ENCODE results near the gene HPCAL1. TPM values are rescaled to one million over a fixed set of nuclear protein-coding genes. Genes with fewer than 3 reads are reported as not detected.

Gene HPCAL1
- polyA plus RNA-seq, 1 donor from 2014 or later, result 63.4 TPM

DNA sequence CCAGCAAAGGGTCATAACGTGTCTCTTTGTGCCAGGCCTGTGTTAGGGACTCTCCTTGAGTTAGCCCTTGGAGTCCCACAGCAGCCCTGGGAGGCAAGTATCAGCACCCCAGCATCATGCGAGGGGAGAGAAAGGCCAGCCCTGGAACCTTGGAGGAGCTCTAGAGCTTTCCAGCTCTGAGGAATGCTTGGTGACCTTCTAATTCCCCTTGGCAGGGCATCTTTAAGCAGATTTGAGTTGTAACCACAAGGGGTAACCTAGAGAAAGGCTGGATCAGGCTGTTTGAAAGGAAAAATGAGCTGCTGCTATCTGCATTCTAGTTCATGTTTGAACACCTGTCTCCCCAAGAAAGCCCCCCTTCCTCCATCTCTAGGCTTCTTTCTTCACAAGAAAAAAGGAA, 169.3 kb downstream of the HPCAL1 start:
- Histone ChIP-seq H3K9me2 (ENCODE audit: insufficient read depth, low read length) (no peaks in the 10 kb centered on the region), H3K4me2 (ENCODE audit: low read length) (no peak overlapping the region), H3K4me3 (ENCODE audit: low read length) (no peak overlapping the region), H3K9me3 (ENCODE audit: low read length) (no peaks in the 10 kb centered on the region), H3F3A (ENCODE audit: insufficient read depth, low read length, poor library complexity, severe bottlenecking) (no peaks in the 10 kb centered on the region), H2AFZ (ENCODE audit: low read depth, low read length) (no peak overlapping the region), H3K79me2 (replicated peaks; ENCODE audit: insufficient read depth, low read length) (no peaks in the 10 kb centered on the region), H4K20me1 (ENCODE audit: insufficient read depth) (no peaks in the 10 kb centered on the region), H3K27ac (ENCODE audit: low read length) (no peak overlapping the region), H3K27me3 (ENCODE audit: insufficient read depth, low read depth, low read length) (no peaks in the 10 kb centered on the region), H3K36me3 (ENCODE audit: insufficient read depth, low read length) (no peaks in the 10 kb centered on the region), H3K9ac (ENCODE audit: low read length) (no peak overlapping the region)
- TF ChIP-seq EZH2 (IDR thresholded peaks at IDR 0.05; ENCODE audit: borderline replicate concordance, insufficient read depth, low read length, poor library complexity, severe bottlenecking) (no peak), TAF1 (IDR thresholded peaks at IDR 0.05; ENCODE audit: low read depth) (no peak), POLR2AphosphoS5 (IDR thresholded peaks at IDR 0.05) (no peak), MXI1 (conservative IDR thresholded peaks at IDR 0.05; ENCODE audit: poor library complexity, severe bottlenecking) (no peak), SMC3 (conservative IDR thresholded peaks at IDR 0.05; ENCODE audit: poor library complexity) (no peak), EP300 (conservative IDR thresholded peaks at IDR 0.05; ENCODE audit: poor library complexity, severe bottlenecking) (no peak), RAD21 (conservative IDR thresholded peaks at IDR 0.05) (no peak)
- TF ChIP-seq, protein P1, sequence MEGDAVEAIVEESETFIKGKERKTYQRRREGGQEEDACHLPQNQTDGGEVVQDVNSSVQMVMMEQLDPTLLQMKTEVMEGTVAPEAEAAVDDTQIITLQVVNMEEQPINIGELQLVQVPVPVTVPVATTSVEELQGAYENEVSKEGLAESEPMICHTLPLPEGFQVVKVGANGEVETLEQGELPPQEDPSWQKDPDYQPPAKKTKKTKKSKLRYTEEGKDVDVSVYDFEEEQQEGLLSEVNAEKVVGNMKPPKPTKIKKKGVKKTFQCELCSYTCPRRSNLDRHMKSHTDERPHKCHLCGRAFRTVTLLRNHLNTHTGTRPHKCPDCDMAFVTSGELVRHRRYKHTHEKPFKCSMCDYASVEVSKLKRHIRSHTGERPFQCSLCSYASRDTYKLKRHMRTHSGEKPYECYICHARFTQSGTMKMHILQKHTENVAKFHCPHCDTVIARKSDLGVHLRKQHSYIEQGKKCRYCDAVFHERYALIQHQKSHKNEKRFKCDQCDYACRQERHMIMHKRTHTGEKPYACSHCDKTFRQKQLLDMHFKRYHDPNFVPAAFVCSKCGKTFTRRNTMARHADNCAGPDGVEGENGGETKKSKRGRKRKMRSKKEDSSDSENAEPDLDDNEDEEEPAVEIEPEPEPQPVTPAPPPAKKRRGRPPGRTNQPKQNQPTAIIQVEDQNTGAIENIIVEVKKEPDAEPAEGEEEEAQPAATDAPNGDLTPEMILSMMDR (IDR thresholded peaks at IDR 0.05; ENCODE audit: poor library complexity, severe bottlenecking), result no peak
- TF ChIP-seq, protein P2, sequence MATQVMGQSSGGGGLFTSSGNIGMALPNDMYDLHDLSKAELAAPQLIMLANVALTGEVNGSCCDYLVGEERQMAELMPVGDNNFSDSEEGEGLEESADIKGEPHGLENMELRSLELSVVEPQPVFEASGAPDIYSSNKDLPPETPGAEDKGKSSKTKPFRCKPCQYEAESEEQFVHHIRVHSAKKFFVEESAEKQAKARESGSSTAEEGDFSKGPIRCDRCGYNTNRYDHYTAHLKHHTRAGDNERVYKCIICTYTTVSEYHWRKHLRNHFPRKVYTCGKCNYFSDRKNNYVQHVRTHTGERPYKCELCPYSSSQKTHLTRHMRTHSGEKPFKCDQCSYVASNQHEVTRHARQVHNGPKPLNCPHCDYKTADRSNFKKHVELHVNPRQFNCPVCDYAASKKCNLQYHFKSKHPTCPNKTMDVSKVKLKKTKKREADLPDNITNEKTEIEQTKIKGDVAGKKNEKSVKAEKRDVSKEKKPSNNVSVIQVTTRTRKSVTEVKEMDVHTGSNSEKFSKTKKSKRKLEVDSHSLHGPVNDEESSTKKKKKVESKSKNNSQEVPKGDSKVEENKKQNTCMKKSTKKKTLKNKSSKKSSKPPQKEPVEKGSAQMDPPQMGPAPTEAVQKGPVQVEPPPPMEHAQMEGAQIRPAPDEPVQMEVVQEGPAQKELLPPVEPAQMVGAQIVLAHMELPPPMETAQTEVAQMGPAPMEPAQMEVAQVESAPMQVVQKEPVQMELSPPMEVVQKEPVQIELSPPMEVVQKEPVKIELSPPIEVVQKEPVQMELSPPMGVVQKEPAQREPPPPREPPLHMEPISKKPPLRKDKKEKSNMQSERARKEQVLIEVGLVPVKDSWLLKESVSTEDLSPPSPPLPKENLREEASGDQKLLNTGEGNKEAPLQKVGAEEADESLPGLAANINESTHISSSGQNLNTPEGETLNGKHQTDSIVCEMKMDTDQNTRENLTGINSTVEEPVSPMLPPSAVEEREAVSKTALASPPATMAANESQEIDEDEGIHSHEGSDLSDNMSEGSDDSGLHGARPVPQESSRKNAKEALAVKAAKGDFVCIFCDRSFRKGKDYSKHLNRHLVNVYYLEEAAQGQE (IDR thresholded peaks at IDR 0.05; ENCODE audit: borderline replicate concordance), result no peak

DNA sequence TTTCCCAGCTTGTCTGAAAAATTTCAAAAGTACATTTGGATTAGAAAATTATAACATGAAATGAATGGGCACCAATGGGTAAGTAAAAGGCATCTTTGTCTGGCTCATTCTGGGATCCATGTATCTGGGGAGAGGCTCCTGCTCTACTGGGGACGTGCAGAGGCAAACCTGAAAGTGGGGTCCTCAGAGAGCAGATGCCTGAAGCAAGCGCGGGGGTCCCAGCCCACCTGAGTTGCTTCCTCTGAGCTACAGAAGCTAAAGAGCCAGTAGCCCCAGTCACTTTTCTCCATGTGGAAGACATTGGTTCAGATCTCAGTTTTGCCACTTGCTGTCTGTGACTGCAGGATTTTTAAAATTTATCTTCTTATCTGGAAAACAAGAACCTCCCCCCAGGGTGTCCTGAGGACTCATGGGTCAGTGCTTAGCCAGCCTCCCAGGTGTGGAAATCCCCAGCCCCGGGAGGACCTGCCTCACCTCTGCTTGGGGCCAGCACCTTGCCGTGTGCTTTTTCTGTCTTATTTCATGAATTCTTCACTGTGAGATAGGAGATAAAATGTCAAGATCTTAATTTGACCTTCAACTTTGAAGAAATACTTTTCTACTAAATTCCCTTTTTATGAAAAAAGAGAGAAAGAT, 170.5 kb downstream of the HPCAL1 start:
- Histone ChIP-seq H2AFZ (ENCODE audit: low read depth, low read length) (no peak overlapping the region), H3K27ac (ENCODE audit: low read length) (no peak overlapping the region), H4K20me1 (ENCODE audit: insufficient read depth) (no peaks in the 10 kb centered on the region), H3K9me2 (ENCODE audit: insufficient read depth, low read length) (no peaks in the 10 kb centered on the region), H3K4me3 (ENCODE audit: low read length) (no peak overlapping the region), H3K9me3 (ENCODE audit: low read length) (no peaks in the 10 kb centered on the region), H3K9ac (ENCODE audit: low read length) (no peak overlapping the region), H3K79me2 (replicated peaks; ENCODE audit: insufficient read depth, low read length) (no peaks in the 10 kb centered on the region), H3F3A (ENCODE audit: insufficient read depth, low read length, poor library complexity, severe bottlenecking) (no peaks in the 10 kb centered on the region), H3K27me3 (ENCODE audit: insufficient read depth, low read depth, low read length) (no peaks in the 10 kb centered on the region), H3K4me2 (ENCODE audit: low read length) (no peak overlapping the region), H3K36me3 (ENCODE audit: insufficient read depth, low read length) (no peaks in the 10 kb centered on the region)
- no peak for TF ChIP-seq POLR2AphosphoS5 (IDR thresholded peaks at IDR 0.05)
- TF ChIP-seq TAF1 (IDR thresholded peaks at IDR 0.05; ENCODE audit: low read depth), result no peak
